Upper lobe of right lung (tissue), 1 donor: ENCODE measurements around the gene MB21D2. TPM values are rescaled to one million over a fixed set of nuclear protein-coding genes. Genes with fewer than 3 reads are reported as not detected.
"Not testable (repeated sequence)": the region's sequence is repeated elsewhere in the genome, so short reads cannot be mapped to it uniquely, and the experiment has no call there.

Experiments used
- ATAC-seq: fragments of 200-7000 bp; cut with Tn5 transposase; one replicate; pipeline ENCODE4 v1.9.1; 2020; ENCODE audit warnings: mild to moderate bottlenecking, moderate library complexity
- DNase-seq: peaks from one replicate; pipeline ENCODE4 v3.0.0-alpha.2; 2020
- H3K27ac ChIP-seq: fragments of 200-600 bp; one replicate; pipeline ENCODE4 v1.8.0; 2022
- H3K27me3 ChIP-seq: fragments of 200-600 bp; one replicate; pipeline ENCODE4 v1.8.0; 2022; ENCODE audit warnings: mild to moderate bottlenecking
- H3K36me3 ChIP-seq: fragments of 200-600 bp; one replicate; pipeline ENCODE4 v1.8.0; 2022
- H3K4me1 ChIP-seq: fragments of 200-600 bp; one replicate; pipeline ENCODE4 v1.8.0; 2022
- H3K4me3 ChIP-seq: fragments of 200-600 bp; one replicate; pipeline ENCODE4 v1.8.0; 2022; ENCODE audit warnings: mild to moderate bottlenecking
- H3K9me3 ChIP-seq: fragments of 200-600 bp; one replicate; pipeline ENCODE4 v1.8.0; 2022
- CTCF ChIP-seq: fragments of 200-600 bp; IDR thresholded peaks from one replicate; pipeline ENCODE4 v1.8.0; 2022; ENCODE audit warnings: antibody characterized with exemption
- intact Hi-C: fragments of 100-400 bp; cut with DNase I; formaldehyde crosslinking; loops from one replicate; pipeline ENCODE4 v1.11.0; 2022
- total RNA-seq: library from RNA; stranded (reverse); fragmentation: NEBNext Ultra II Directional; extraction: Animal tissue kit (Norgen Biotek cat#: 25700); gene quantifications from one replicate; pipeline ENCODE4 v1.2.1, GENCODE V29; 2021
- donor health status: DM: no; HTN: yes; CAD: no; lungs with severe emphysema.

Gene MB21D2
- total RNA-seq, 1 donor from 2014 or later = 8.0 TPM

GRCh38 chr3:192802957-192803899 lies 114.4 kb downstream of the MB21D2 start:
- peak; percentile 56 for TF ChIP-seq CTCF
- H3K4me1 ChIP-seq = no peaks in the 10 kb centered on the region
- DNase-seq (no peak), ATAC-seq (peak; percentile 62)
- H3K9me3 ChIP-seq = no peaks in the 10 kb centered on the region
- no peaks in the 10 kb centered on the region for H3K36me3 ChIP-seq
- H3K4me3 ChIP-seq = no peak overlapping the region
- H3K27me3 ChIP-seq = no peaks in the 10 kb centered on the region
- H3K27ac ChIP-seq = no peak overlapping the region
- intact Hi-C loops = no loop called here

DNA sequence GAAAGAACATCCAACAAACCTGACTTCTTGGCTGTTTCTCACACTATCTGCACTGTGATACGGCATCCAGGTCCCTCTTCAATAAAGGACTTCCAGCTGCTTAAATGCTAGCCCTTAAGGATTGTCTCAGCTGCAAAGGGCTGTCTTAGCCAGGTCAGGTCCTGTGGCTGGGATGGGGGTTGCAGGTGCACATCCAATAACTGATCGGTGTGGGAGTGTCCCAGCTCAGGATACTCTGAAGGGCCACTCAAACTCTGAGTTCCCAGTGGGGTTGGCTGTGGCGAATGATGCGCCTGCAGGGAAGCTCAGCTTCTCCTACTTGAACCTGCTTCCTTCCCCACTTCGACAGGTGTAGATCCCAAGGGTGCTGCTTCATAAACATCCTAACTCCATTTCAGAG lies 115.7 kb downstream of the MB21D2 start:
- intact Hi-C loops = no loop called here
- no peaks in the 10 kb centered on the region for H3K4me1 ChIP-seq
- H3K4me3 ChIP-seq = no peak overlapping the region
- TF ChIP-seq CTCF = no peak
- ATAC-seq (peak; percentile 26), DNase-seq (no peak)
- no peak overlapping the region for H3K27ac ChIP-seq
- H3K27me3 ChIP-seq = no peaks in the 10 kb centered on the region
- H3K9me3 ChIP-seq = no peaks in the 10 kb centered on the region
- no peaks in the 10 kb centered on the region for H3K36me3 ChIP-seq

GRCh38 chr3:192799721-192800120 lies 117.9 kb downstream of the MB21D2 start:
- ATAC-seq (no peak), DNase-seq (no peak)
- no peak overlapping the region for H3K27ac ChIP-seq
- TF ChIP-seq CTCF = no peak
- no peaks in the 10 kb centered on the region for H3K9me3 ChIP-seq
- H3K36me3 ChIP-seq = no peaks in the 10 kb centered on the region
- H3K4me3 ChIP-seq = no peak overlapping the region
- no peaks in the 10 kb centered on the region for H3K27me3 ChIP-seq
- no peaks in the 10 kb centered on the region for H3K4me1 ChIP-seq
- intact Hi-C loops = no loop called here

GRCh38 chr3:192795021-192795420 lies 122.6 kb downstream of the MB21D2 start:
- ATAC-seq = no peak
- DNase-seq = no peak
- H3K4me1 ChIP-seq = no peaks in the 10 kb centered on the region
- no peak overlapping the region for H3K27ac ChIP-seq
- intact Hi-C loops = no loop called here
- H3K36me3 ChIP-seq = no peaks in the 10 kb centered on the region
- no peak overlapping the region for H3K4me3 ChIP-seq
- TF ChIP-seq CTCF = no peak
- no peaks in the 10 kb centered on the region for H3K27me3 ChIP-seq
- no peaks in the 10 kb centered on the region for H3K9me3 ChIP-seq

GRCh38 chr3:192794216-192794615 lies 123.4 kb downstream of the MB21D2 start:
- no peak for ATAC-seq
- H3K4me1 ChIP-seq = no peaks in the 10 kb centered on the region
- no peak overlapping the region for H3K4me3 ChIP-seq
- intact Hi-C loops = no loop called here
- TF ChIP-seq CTCF = no peak
- no peak overlapping the region for H3K27ac ChIP-seq
- no peak for DNase-seq
- no peaks in the 10 kb centered on the region for H3K9me3 ChIP-seq
- no peaks in the 10 kb centered on the region for H3K27me3 ChIP-seq
- no peaks in the 10 kb centered on the region for H3K36me3 ChIP-seq

DNA sequence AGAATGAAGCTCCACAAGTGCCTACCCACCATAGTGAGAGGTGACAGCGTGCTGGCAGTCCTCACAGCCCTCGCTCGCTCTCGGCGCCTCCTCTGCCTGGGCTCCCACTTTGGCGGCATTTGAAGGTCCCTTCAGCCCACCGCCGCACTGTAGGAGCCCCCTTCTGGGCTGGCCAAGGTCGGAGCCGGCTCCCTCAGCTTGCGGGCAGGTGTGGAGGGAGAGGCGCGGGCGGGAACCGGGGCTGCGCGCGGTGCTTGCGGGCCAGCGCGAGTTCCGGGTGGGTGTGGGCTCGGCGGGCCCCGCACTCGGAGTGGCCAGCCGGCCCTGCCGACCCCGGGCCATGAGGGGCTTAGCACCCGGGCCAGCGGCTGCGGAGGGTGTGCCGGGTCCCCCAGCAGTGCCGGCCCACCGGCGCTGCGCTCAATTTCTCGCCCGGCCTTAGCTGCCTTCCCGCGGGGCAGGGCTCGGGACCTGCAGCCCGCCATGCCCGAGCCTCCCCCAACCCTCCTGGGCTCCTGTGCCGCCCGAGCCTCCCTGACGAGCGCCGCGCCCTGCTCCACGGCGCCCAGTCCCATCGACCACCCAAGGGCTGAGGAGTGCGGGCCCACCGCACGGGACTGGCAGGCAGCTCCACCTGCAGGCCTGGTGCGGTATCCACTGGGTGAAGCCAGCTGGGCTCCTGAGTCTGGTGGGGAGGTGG lies 128.7 kb downstream of the MB21D2 start:
- intact Hi-C loops = not testable (repeated sequence)

More for the DNA sequence above, 128.7 kb downstream of the MB21D2 start:
- not testable (repeated sequence) for H3K9me3 ChIP-seq, H3K27me3 ChIP-seq, ATAC-seq, H3K4me3 ChIP-seq, H3K36me3 ChIP-seq, H3K4me1 ChIP-seq, H3K27ac ChIP-seq, DNase-seq
